ENCODE results near the gene SELENOS.

SELENOS gene

DNA sequence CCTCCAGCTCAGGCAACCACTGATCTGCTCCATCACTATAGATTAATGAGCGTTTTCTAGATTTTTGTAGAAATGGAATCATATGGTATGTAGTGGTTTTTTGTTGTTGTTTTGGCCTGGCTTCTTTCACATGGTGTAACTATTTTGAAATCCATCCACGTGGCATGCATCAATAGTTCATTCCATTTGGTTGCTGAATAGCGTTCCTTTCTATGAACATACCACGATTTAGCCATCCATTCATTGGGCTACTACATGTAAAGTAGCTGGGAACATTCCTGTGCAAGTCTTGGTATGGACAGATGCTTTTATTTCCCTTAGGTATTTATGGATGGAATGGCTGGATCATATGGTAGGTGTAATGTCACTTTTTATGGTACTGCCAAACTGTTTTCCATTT, 14.7 kb downstream of the SELENOS start:
- no peak overlapping the region for H3K4me3 ChIP-seq (replicated peaks; ENCODE audit: insufficient read depth, low read length)
- no peak for DNase-seq (ENCODE audit: low read depth in 1 of 2, low spot score in 1 of 2)
- no peak overlapping the region for H3K27ac ChIP-seq (replicated peaks)
- no peaks in the 10 kb centered on the region for H3K27me3 ChIP-seq (ENCODE audit: insufficient read depth, poor library complexity, severe bottlenecking)
- TF ChIP-seq GABPA (IDR thresholded peaks at IDR 0.05; ENCODE audit: low read depth) = no peak
- TF ChIP-seq SPI1 (IDR thresholded peaks at IDR 0.05; ENCODE audit: borderline replicate concordance, low read depth) = no peak
- no peak for TF ChIP-seq POLR2AphosphoS5 (IDR thresholded peaks at IDR 0.05; ENCODE audit: low read depth)
- TF ChIP-seq, protein P1, sequence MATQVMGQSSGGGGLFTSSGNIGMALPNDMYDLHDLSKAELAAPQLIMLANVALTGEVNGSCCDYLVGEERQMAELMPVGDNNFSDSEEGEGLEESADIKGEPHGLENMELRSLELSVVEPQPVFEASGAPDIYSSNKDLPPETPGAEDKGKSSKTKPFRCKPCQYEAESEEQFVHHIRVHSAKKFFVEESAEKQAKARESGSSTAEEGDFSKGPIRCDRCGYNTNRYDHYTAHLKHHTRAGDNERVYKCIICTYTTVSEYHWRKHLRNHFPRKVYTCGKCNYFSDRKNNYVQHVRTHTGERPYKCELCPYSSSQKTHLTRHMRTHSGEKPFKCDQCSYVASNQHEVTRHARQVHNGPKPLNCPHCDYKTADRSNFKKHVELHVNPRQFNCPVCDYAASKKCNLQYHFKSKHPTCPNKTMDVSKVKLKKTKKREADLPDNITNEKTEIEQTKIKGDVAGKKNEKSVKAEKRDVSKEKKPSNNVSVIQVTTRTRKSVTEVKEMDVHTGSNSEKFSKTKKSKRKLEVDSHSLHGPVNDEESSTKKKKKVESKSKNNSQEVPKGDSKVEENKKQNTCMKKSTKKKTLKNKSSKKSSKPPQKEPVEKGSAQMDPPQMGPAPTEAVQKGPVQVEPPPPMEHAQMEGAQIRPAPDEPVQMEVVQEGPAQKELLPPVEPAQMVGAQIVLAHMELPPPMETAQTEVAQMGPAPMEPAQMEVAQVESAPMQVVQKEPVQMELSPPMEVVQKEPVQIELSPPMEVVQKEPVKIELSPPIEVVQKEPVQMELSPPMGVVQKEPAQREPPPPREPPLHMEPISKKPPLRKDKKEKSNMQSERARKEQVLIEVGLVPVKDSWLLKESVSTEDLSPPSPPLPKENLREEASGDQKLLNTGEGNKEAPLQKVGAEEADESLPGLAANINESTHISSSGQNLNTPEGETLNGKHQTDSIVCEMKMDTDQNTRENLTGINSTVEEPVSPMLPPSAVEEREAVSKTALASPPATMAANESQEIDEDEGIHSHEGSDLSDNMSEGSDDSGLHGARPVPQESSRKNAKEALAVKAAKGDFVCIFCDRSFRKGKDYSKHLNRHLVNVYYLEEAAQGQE (IDR thresholded peaks at IDR 0.05; ENCODE audit: insufficient replicate concordance, low read depth) = no peak
- no peak for TF ChIP-seq CTCF (IDR thresholded peaks at IDR 0.05; ENCODE audit: insufficient read depth, low read length)

GRCh38 chr15:101258238-101259144, 18.8 kb downstream of the SELENOS start:
- no peaks in the 10 kb centered on the region for H3K27me3 ChIP-seq (ENCODE audit: insufficient read depth, poor library complexity, severe bottlenecking)
- H3K4me3 ChIP-seq (replicated peaks; ENCODE audit: insufficient read depth, low read length) = no peak overlapping the region
- H3K27ac ChIP-seq (replicated peaks) = no peak overlapping the region
- peak in 1 of 2 experiments; percentile 63 for DNase-seq (ENCODE audit: low read depth in 1 of 2, low spot score in 1 of 2)
- TF ChIP-seq GABPA (IDR thresholded peaks at IDR 0.05; ENCODE audit: low read depth) (no peak), CTCF (IDR thresholded peaks at IDR 0.05; ENCODE audit: insufficient read depth, low read length) (peak; percentile 89)

- Histone ChIP-seq H3K27me3 (ENCODE audit: insufficient read depth, poor library complexity, severe bottlenecking) (no peaks in the 10 kb centered on the region), H3K27ac (replicated peaks) (no peak overlapping the region), H3K4me3 (replicated peaks; ENCODE audit: insufficient read depth, low read length) (no peak overlapping the region)
- TF ChIP-seq SPI1 (IDR thresholded peaks at IDR 0.05; ENCODE audit: borderline replicate concordance, low read depth) (no peak), CTCF (IDR thresholded peaks at IDR 0.05; ENCODE audit: insufficient read depth, low read length) (no peak), POLR2AphosphoS5 (IDR thresholded peaks at IDR 0.05; ENCODE audit: low read depth) (no peak), GABPA (IDR thresholded peaks at IDR 0.05; ENCODE audit: low read depth) (no peak)
- TF ChIP-seq, protein P1 (IDR thresholded peaks at IDR 0.05; ENCODE audit: insufficient replicate concordance, low read depth) = no peak
- DNase-seq (ENCODE audit: low read depth in 1 of 2, low spot score in 1 of 2) = no peak
Measured at GRCh38 chr15:101256757-101257156, 20.5 kb downstream of the SELENOS start.

All from HL-60 (cell line).